Measurements from ENCODE around the gene WWOX.

WWOX gene

GRCh38 chr16:78146807-78147206 is 47.4 kb downstream of the WWOX start:
- DNase-seq (ENCODE audit: low spot score) = no peak

GRCh38 chr16:78147911-78148401 is 48.5 kb downstream of the WWOX start:
- DNase-seq (ENCODE audit: low spot score) = no peak

GRCh38 chr16:78150233-78150632 is 50.8 kb downstream of the WWOX start:
- no peak for DNase-seq (ENCODE audit: low spot score)

GRCh38 chr16:78154729-78155461 is 55.4 kb downstream of the WWOX start:
- no peak for DNase-seq (ENCODE audit: low spot score)

- DNase-seq (ENCODE audit: low spot score) = no peak
These were observed 56.4 kb downstream of the WWOX start for GRCh38 chr16:78155791-78156345.

GRCh38 chr16:78161023-78161729 is 61.7 kb downstream of the WWOX start:
- no peak for DNase-seq (ENCODE audit: low spot score)

- DNase-seq (ENCODE audit: low spot score) = no peak
These were observed 64.6 kb downstream of the WWOX start for GRCh38 chr16:78163772-78164670.

- DNase-seq (ENCODE audit: low spot score) = no peak
These were observed 71.1 kb downstream of the WWOX start for GRCh38 chr16:78170494-78170933.

GRCh38 chr16:78175287-78175686 is 75.8 kb downstream of the WWOX start:
- peak; percentile 67 for DNase-seq (ENCODE audit: low spot score)

GRCh38 chr16:78176435-78176834 is 77.0 kb downstream of the WWOX start:
- no peak for DNase-seq (ENCODE audit: low spot score)

GRCh38 chr16:78177218-78177617 is 77.8 kb downstream of the WWOX start:
- no peak for DNase-seq (ENCODE audit: low spot score)

- DNase-seq (ENCODE audit: low spot score) = no peak
These were observed 78.5 kb downstream of the WWOX start for GRCh38 chr16:78177987-78178386.

GRCh38 chr16:78179666-78180065 is 80.2 kb downstream of the WWOX start:
- DNase-seq (ENCODE audit: low spot score) = no peak

GRCh38 chr16:78180349-78180748 is 80.9 kb downstream of the WWOX start:
- no peak for DNase-seq (ENCODE audit: low spot score)

- DNase-seq (ENCODE audit: low spot score) = no peak
These were observed 84.2 kb downstream of the WWOX start for GRCh38 chr16:78183437-78184237.

- DNase-seq (ENCODE audit: low spot score) = no peak
These were observed 85.1 kb downstream of the WWOX start for GRCh38 chr16:78184238-78185183.

- DNase-seq (ENCODE audit: low spot score) = no peak
These were observed 89.7 kb downstream of the WWOX start for GRCh38 chr16:78189121-78189520.

- no peak for DNase-seq (ENCODE audit: low spot score)
These were observed 93.5 kb downstream of the WWOX start for GRCh38 chr16:78192734-78193488.

GRCh38 chr16:78194948-78195347 is 95.5 kb downstream of the WWOX start:
- no peak for DNase-seq (ENCODE audit: low spot score)

All from kidney tubule cell (primary cell).